ENCODE results near the gene KIAA2012. TPM values are rescaled to one million over a fixed set of nuclear protein-coding genes. Genes with fewer than 3 reads are reported as not detected.
A peak's percentile ranks its signal among the peaks of the same experiment; 100 is the strongest.

The KIAA2012 gene
- total RNA-seq, 1 donor from 2014 or later, result not detected

DNA sequence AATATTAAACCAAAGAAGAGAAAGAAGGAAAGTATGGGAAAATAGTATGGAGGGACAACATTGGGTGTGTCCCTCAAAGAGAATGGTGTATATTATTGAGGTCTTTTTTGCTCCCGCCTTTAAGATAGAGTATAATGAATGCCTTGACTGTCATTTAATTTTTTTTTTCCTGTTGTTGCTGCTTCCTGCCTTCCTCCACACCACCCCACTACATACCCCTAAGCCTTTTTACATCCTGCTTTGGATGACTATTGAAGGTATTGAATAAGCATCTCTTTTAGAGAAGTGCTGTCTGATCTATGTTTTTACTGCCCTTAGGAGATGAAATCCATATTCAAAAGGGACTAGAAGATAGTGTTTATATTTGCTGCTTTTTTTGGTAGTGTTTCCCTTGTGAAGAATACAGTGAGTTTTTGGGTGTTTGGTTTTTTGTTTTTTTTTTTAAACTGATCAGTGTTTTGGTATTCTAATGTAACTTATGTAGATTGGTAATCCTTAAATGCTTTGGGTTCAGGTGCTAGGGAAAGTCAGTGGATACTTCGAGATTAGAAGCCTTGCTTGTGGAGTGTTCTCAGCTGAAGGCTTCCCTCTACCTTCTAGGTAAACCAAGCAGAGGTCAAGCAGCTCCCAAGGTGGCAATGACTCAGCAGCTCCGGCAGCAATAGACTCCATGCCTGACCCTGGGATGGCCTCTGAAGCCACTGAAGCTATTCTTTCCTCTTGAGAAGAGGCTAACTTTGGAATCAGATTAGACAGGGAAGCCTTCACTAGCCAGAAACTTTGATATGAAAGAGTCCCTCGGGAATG lies 34.4 kb upstream of the KIAA2012 start:
- no peaks in the 10 kb centered on the region for H3K9me3 Mint-ChIP-seq (ENCODE audit: low read depth)
- peaks cover 4% of the 10 kb centered on the region for H3K36me3 Mint-ChIP-seq (ENCODE audit: insufficient read depth)
- H3K27ac Mint-ChIP-seq, result peak overlapping the region; percentile 97
- H3K27me3 Mint-ChIP-seq, result no peaks in the 10 kb centered on the region
- no peak for TF ChIP-seq CTCF (IDR thresholded peaks at IDR 0.05; ENCODE audit: unreplicated experiment)
- no peak for DNase-seq (ENCODE audit: low spot score, unreplicated experiment)
- peaks cover 30% of the 10 kb centered on the region for H3K4me1 Mint-ChIP-seq (ENCODE audit: low read depth)
- no peak overlapping the region for H3K4me3 Mint-ChIP-seq (ENCODE audit: low read depth)

DNA sequence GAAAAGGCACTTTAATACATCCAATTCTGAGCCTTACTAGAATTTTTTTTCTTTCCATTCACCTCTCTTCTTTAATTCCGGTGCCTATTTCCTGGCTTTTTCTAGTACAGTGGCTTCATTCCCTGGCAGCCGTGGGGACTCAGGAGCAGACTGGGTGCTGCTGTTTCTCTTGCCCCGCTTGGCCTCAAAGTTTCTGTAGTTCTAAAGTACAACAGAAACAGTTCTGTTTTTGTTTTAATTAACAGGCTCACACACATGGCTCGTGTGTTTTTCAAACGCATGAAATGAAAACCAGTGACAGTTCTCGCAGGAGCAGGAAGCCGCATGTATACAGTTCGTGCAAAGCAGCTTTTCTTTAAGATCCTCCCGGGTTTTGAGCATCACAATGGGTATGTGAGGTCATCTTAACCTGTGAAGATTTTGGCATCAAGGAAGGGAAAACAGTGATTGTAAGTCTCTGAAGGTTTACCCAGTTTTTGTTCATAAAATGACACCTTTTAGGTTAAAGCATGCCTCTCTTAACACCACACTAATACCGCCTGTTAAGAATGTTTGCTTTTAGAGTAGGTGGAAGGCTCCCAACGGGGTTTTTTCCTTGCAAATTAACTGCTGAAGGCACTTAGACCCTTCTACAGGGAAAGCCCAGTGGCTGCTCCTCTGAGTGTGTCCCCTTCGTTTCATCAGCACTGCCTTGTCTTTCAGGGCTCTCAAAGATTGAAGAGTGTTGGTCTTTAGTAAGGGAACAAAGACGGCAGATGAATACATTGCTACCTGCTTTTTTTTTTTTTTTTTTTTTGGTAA lies 33.6 kb upstream of the KIAA2012 start:
- Mint-ChIP-seq H3K9me3 (ENCODE audit: low read depth) (no peaks in the 10 kb centered on the region), H3K27me3 (no peaks in the 10 kb centered on the region), H3K4me3 (ENCODE audit: low read depth) (no peak overlapping the region), H3K4me1 (ENCODE audit: low read depth) (peaks cover 30% of the 10 kb centered on the region), H3K27ac (peak overlapping the region; percentile 97), H3K36me3 (ENCODE audit: insufficient read depth) (peaks cover 4% of the 10 kb centered on the region)
- DNase-seq (ENCODE audit: low spot score, unreplicated experiment), result no peak
- no peak for TF ChIP-seq CTCF (IDR thresholded peaks at IDR 0.05; ENCODE audit: unreplicated experiment)

- no peak for DNase-seq (ENCODE audit: low spot score, unreplicated experiment)
- Mint-ChIP-seq H3K4me1 (ENCODE audit: low read depth) (peaks cover 30% of the 10 kb centered on the region), H3K4me3 (ENCODE audit: low read depth) (no peak overlapping the region), H3K27me3 (no peaks in the 10 kb centered on the region), H3K36me3 (ENCODE audit: insufficient read depth) (peaks cover 4% of the 10 kb centered on the region), H3K9me3 (ENCODE audit: low read depth) (no peaks in the 10 kb centered on the region), H3K27ac (peak overlapping the region; percentile 33)
- TF ChIP-seq CTCF (IDR thresholded peaks at IDR 0.05; ENCODE audit: unreplicated experiment), result no peak
Measured at GRCh38 chr2:202040079-202040844, 32.8 kb upstream of the KIAA2012 start.

- peaks cover 30% of the 10 kb centered on the region for H3K4me1 Mint-ChIP-seq (ENCODE audit: low read depth)
- no peak for DNase-seq (ENCODE audit: low spot score, unreplicated experiment)
- no peaks in the 10 kb centered on the region for H3K27me3 Mint-ChIP-seq
- TF ChIP-seq CTCF (IDR thresholded peaks at IDR 0.05; ENCODE audit: unreplicated experiment), result no peak
- H3K4me3 Mint-ChIP-seq (ENCODE audit: low read depth), result no peak overlapping the region
- H3K9me3 Mint-ChIP-seq (ENCODE audit: low read depth), result no peaks in the 10 kb centered on the region
- H3K27ac Mint-ChIP-seq, result no peak overlapping the region
- peaks cover 4% of the 10 kb centered on the region for H3K36me3 Mint-ChIP-seq (ENCODE audit: insufficient read depth)
Measured at GRCh38 chr2:202042444-202042843, 30.6 kb upstream of the KIAA2012 start.

DNA sequence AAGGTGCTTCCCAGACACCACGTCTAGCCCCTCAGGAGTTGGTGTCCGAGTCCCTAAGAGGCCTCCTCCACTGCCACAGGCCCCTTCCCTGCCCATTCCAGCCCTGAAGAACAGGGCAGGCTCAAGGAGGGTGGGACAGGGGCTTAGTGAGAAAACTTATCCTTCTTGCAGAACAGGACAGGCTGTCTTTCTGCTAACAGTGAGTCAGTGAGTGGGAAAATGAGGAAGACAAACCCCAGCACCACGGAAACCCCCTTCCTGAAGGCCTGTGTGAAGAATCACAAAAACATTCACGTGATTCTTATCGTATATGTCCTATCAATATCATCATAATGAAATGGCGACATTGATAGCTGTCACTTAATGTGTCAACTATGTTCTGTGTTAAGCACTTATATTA lies 29.6 kb upstream of the KIAA2012 start:
- H3K27ac Mint-ChIP-seq, result no peak overlapping the region
- H3K27me3 Mint-ChIP-seq, result no peaks in the 10 kb centered on the region
- peaks cover 26% of the 10 kb centered on the region for H3K4me1 Mint-ChIP-seq (ENCODE audit: low read depth)
- peaks cover 3% of the 10 kb centered on the region for H3K36me3 Mint-ChIP-seq (ENCODE audit: insufficient read depth)
- TF ChIP-seq CTCF (IDR thresholded peaks at IDR 0.05; ENCODE audit: unreplicated experiment), result no peak
- no peaks in the 10 kb centered on the region for H3K9me3 Mint-ChIP-seq (ENCODE audit: low read depth)
- H3K4me3 Mint-ChIP-seq (ENCODE audit: low read depth), result no peak overlapping the region
- DNase-seq (ENCODE audit: low spot score, unreplicated experiment), result no peak
